ENCODE measurements around the gene FHIP1A.
A peak's percentile ranks its signal among the peaks of the same experiment; 100 is the strongest.

FHIP1A gene

DNA sequence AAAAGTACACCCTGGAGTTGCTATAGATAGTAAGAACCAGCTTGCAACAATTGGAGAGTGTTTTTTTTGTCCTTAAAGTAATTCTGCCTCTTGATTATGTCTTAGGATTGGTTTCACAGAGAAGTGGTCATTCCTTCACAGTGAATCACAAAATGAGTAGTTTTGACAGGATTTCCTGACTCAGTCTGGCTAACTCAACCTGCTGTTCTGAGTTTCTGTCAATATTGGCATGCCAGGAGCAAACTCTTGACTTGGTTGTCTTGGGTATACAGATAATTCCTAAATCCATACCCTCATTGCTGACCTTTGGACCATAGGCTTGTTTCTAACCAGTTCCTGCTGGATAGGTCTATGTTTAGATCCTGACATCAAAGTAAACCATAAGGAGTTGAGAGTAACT is 9.4 kb downstream of the FHIP1A start:
- FAIRE-seq, result peak; percentile 21

- no peak for FAIRE-seq
Observed at GRCh38 chr4:151418856-151419255, 9.9 kb downstream of the FHIP1A start.

GRCh38 chr4:151420250-151420807 is 11.4 kb downstream of the FHIP1A start:
- no peak for FAIRE-seq

DNA sequence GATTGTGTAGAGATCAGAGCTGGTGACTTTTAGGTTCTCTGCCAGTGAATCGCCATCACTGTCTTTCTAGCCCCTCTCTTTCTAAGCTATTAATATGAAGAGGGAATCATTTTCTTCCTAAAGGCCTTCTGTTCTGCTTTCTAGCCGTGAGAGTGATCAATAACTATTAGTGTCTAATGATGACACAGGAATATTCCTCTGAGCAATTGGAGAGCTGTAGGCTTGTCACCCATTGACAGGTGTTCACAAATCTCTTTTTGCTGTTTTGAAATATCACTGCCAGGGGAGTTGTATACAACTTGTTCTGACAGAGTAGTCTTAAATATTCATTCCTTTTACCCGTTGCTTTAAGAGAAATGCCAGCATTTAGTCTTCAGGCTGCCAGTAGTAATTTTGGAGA is 13.9 kb downstream of the FHIP1A start:
- no peak for FAIRE-seq

GRCh38 chr4:151426513-151426912 is 17.5 kb downstream of the FHIP1A start:
- FAIRE-seq, result no peak

- FAIRE-seq, result peak; percentile 23
Observed at GRCh38 chr4:151427266-151427665, 18.3 kb downstream of the FHIP1A start.

DNA sequence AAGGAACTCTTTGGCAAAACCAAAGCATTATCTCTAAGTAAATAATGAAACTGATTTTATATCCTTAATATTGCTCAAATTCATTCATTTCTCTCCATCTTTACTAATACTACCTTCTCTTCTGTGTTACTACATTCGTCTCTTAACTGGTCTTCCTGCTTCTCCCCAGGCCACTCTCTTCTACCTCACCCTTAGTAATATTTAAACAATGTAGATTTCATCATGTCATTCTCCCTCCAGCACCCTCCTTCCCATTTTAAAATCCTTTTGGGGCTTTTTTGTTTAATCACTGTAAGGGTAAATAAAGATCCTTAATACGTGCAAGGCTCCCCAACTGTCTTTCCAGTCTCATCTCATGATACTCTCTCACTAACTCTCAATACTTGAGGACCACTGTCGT is 19.4 kb downstream of the FHIP1A start:
- FAIRE-seq, result no peak

DNA sequence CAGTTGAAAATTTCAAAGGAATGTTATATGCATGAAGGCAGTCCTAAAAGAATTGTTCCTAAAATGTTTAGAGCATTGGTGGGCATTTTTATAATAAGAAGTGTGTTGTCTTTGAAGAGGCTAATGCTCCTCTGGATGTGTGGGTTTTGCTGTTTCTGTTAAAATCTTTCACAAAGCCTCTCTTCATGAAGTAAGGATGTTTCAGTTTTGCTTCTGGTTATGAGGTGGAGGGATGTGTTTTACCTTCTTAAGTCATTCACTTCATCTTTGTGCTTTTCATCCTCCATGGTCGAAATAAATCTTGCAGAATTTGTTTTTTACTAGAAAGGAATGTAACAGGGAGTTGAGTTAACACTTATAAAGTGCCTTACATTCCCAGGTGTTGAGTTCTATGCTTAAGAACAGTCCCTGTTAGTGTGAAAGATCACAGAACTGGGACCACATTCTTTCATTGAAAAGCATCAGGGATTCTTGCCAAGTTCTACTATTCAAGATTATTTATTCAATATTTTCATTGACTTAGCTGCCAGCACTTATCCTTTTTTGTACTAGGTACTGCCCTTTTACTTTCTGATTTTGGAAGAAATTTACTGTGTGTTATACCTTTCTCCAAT is 21.1 kb downstream of the FHIP1A start:
- FAIRE-seq, result no peak

GRCh38 chr4:151430740-151431457 is 21.9 kb downstream of the FHIP1A start:
- no peak for FAIRE-seq

- no peak for FAIRE-seq
Observed at GRCh38 chr4:151431728-151432127, 22.8 kb downstream of the FHIP1A start.

DNA sequence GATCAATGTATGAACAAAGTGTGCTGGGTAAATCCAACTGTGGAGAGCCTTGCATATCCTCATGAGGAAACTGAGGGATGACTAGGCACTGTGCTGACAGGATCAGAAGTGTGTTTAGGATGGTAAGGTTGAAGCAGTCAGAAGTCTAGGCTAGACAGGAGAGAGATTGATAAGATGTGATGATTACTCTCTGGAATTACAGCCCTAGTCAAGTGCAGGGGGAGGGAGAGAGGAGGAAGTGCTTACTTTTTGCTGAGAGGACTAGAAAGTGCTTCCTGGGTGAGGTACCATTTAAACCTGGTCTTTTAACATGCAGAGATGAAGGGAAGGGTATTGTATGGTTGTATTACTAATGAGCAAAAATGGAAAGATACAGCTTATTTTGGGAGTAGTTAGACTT is 23.7 kb downstream of the FHIP1A start:
- FAIRE-seq, result no peak

DNA sequence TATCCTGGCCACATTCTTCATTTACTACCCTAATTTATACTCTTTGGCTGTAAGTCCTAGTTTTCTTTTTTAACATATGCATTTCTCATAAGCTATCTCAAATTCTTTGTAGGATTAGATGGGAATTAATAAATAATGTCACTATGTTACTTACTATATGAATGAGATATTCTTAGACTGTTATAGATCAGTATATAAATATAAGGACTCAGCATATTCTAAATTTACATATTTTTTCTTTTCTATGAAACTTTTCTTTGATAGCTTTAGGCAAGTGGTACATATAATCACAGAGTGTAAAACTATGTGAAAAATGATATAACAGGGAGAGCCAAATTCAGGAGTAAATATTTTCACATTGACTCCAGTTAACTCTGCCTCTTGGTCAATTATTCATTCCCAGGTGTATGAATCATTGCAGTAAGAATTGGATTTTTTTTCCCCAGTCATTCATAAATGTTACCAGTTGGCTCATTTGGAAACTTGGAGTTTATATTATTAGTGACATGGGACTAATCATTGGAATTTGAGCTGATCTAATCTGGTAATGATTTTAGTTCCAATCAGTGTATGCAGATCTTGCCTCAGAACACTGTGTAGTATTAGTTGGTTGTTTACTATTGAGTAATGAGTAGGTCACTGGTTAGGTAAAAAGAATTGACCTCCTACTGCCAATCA is 25.3 kb downstream of the FHIP1A start:
- FAIRE-seq, result peak; percentile 17

GRCh38 chr4:151436093-151436518 is 27.1 kb downstream of the FHIP1A start:
- FAIRE-seq, result no peak

DNA sequence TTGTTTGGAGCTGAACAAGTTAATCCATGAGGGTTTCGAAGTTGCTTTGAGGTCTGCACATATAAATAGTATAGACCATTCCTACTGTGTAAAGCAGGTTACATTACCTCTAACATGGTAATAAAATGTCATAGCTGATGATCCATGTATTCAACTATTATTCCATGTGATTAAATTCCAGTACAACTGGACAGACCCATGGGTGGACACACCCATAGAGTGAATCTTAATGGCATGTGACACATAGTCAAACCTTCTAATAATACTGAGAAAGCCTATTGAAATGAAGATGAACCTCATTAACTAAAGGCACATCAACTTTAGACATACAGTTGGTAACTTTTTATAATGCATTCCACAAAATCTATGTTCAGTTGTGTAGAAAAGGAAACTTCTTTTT is 28.5 kb downstream of the FHIP1A start:
- peak; percentile 33 for FAIRE-seq

DNA sequence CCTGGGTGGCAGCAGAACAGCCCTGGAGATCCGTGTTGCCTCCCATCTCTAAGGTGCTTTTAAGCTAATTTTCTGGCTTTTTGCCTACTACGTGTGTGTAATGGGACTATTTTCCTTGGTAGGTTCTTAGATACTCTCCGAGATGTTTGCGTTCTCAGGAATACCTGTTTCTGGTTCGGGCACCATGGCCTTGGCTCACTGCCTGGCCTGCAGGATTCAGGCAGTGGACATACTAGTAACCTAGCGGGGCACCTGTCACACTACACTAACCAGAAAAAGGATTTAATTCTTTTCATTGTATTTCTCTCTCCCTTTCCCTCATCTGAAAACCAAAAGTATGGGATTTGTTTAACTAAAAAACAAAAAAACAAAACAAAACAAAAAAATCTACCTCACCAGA is 29.2 kb downstream of the FHIP1A start:
- no peak for FAIRE-seq

GRCh38 chr4:151439320-151439719 is 30.3 kb downstream of the FHIP1A start:
- no peak for FAIRE-seq

DNA sequence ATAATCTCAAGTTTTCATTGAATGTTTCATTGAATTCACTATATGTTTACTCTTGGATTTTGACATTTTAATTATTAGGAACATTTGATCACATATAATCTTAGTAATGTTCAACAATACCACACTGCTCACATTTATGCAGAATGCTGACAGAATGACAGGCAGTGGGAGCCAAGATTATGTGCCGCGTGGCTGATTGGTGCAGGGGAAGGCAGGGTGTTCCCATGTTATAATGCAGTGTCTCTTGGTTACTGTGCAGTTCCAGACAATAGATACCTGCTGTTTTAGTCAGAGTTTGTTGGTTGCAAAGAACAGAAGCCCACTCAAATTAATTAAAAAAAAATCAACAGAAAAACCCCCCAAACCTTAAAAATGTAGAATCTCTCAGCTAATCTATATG is 33.0 kb downstream of the FHIP1A start:
- no peak for FAIRE-seq

DNA sequence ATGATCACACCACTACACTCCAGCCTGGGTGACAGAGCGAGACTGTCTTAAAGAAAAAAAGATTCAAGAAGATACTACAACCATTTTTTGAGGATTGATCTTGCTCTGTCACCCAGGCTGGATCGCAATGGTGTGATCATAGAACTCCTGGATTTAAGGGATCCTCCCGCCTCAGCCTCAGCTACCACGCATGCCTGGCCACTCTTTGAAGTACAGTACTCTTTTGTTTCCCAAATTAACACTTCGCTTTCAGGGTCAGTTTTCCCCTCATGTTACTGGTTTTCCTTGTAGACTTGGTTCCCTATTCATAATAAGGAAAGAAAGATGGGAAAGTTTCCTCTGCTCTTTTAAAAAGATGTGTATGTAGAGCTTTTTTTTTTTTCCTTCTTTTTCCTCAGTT is 34.3 kb downstream of the FHIP1A start:
- no peak for FAIRE-seq

GRCh38 chr4:151443752-151444151 is 34.8 kb downstream of the FHIP1A start:
- FAIRE-seq, result no peak

- no peak for FAIRE-seq
Observed at GRCh38 chr4:151446208-151446607, 37.2 kb downstream of the FHIP1A start.

DNA sequence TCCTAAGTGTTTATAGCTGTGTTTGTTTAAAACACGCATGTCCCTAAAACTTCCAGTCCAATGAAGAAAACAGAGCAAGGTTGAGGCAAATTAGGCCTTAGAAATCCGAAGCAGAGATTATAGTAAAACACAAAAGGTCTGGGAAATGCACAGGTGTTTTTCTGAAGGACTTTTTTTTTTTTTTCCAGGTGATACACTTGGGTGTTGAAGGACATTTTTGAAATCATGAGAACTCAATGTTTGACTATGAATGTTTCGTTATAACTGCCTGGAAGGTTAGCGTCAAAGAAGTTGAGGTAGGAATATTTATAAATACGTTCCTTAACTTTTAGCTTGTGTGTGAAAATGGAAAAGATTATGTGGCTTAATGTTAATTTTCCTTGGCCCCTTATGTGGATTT is 45.5 kb downstream of the FHIP1A start:
- FAIRE-seq, result no peak

DNA sequence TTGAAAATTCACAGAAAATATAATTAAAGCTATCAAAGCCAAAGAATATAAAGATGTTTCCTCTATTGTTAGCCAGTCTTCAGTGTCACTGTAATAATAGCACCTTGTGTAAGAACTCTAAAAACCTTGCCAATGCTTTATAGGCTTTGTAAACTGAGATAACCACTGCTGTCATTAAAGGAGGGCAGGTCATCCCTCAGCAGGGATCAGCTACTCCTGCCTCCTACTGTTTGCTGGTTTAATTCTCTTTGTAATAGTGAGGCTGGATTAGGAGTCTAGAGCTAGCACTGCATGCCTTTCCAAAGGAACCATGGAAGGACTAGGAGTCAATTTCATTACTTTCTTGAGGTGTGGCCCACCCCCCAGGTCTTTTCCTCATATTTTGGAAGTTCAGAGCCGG is 46.2 kb downstream of the FHIP1A start:
- no peak for FAIRE-seq

DNA sequence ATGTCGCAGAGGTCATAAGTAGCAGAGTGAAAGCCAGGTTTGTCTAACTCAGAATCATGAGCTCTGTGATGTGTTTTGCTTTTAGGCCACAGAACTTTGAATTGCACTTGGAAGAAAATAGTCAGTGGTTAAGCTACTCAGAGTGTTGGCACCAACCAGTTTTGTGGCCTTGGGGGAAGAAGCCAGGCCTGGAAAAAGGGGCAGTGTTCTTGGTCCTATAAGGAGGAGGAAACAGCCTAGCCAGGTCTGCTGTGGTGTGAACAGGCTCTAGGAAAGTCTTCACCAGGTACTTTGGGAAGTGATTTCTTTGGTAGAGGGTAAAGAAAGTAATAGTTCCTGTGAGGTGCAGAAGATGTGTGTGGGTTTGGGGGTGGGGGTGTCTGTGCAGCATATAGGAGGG is 49.2 kb downstream of the FHIP1A start:
- FAIRE-seq, result no peak
